Sigmoid colon (tissue), 7 donors: ENCODE measurements around the gene CBFA2T3. TPM values are rescaled to one million over a fixed set of nuclear protein-coding genes. Genes with fewer than 3 reads are reported as not detected.

Experiments used
- DNase-seq: peaks from one replicate; pipeline ENCODE4 v3.0.0-alpha.2; 2019
- H3K27ac ChIP-seq, 4 donors: fragments of 200-600 bp; sonication (generic); one replicate each; pipeline ENCODE4 v1.5.1; 2016 to 2019; ENCODE audit warnings: mild to moderate bottlenecking in 1 of 4
- H3K27me3 ChIP-seq, 3 donors: fragments of 200-600 bp; sonication (generic); one replicate each; pipeline ENCODE4 v1.5.1; 2019; ENCODE audit warnings: mild to moderate bottlenecking in 1 of 3
- H3K36me3 ChIP-seq, 4 donors: fragments of 200-600 bp; sonication (generic); one replicate each; pipeline ENCODE4 v1.5.1; 2016 to 2019
- H3K4me1 ChIP-seq, 4 donors: fragments of 200-600 bp; sonication (generic); one replicate each; pipeline ENCODE4 v1.5.1; 2017 to 2019
- H3K4me3 ChIP-seq, 4 donors: fragments of 200-600 bp; sonication (generic); one replicate each; pipeline ENCODE4 v1.5.1; 2017 to 2019; ENCODE audit warnings: mild to moderate bottlenecking in 2 of 4, moderate library complexity in 1 of 4
- H3K9me3 ChIP-seq, 4 donors: fragments of 200-600 bp in 3 of 4; sonication (generic) in 3 of 4; one replicate each; pipeline versions ENCODE4 v1.5.1 to v1.6.1; 2013 to 2019
- EP300 ChIP-seq, 4 donors: sonication (generic); formaldehyde crosslinking; IDR thresholded peaks; one replicate each; pipeline ENCODE4 v1.6.1; 2017; ENCODE audit warnings: antibody characterized with exemption in 4 of 4
- POLR2A ChIP-seq, 2 donors: fragments of 450-650 bp; IDR thresholded peaks; one replicate each; pipeline ENCODE4 v1.6.1; 2016; ENCODE audit warnings: antibody characterized with exemption in 2 of 2, mild to moderate bottlenecking in 2 of 2, moderate library complexity in 2 of 2
- POLR2AphosphoS5 ChIP-seq, 4 donors: sonication (generic); formaldehyde crosslinking; IDR thresholded peaks; one replicate each; pipeline ENCODE4 v1.6.1; 2017; ENCODE audit warnings: antibody characterized with exemption in 4 of 4
- WGBS, 2 donors: extraction: QIAGEN DNeasy Blood & Tissue Kit; methylation state at CpG; one replicate each; pipeline ENCODE4 v1.1.7; 2013; 5-methylcytosine and 5-hydroxymethylcytosine counted together
- intact Hi-C: fragments of 100-400 bp; cut with DNase I; formaldehyde crosslinking; loops from one replicate; pipeline ENCODE4 v1.15.1; 2023
- polyA plus RNA-seq, 3 donors: library from polyadenylated mRNA; stranded (reverse); fragments of 200-250 nt; gene quantifications; one replicate each; pipeline ENCODE4 v1.2.3, GENCODE V29; 2013
- total RNA-seq, 4 donors: library from RNA; depleted of rRNA; stranded (reverse); fragments of >200 nt; gene quantifications; one replicate each; pipeline ENCODE4 v1.1.0, GENCODE V29; 2016
- TF ChIP-seq, protein P1 (sequence below), 4 experiments: fragments of 450-650 bp in 3 of 4; fragments of 200-600 bp in 1 of 4; IDR thresholded peaks; one replicate each; pipeline ENCODE4 v1.5.1; 2016 to 2019; ENCODE audit warnings: antibody characterized with exemption in 4 of 4, mild to moderate bottlenecking in 3 of 4, moderate library complexity in 2 of 4
- donor health status: healthy with polysubstance abuse.
- donor health status: Bipolar disorder and iron deficiency.
- donor health status: healthy.

The CBFA2T3 gene
- total and polyA plus RNA-seq, 7 donors, result 0.95 to 26.8 (median 4.3) TPM

DNA sequence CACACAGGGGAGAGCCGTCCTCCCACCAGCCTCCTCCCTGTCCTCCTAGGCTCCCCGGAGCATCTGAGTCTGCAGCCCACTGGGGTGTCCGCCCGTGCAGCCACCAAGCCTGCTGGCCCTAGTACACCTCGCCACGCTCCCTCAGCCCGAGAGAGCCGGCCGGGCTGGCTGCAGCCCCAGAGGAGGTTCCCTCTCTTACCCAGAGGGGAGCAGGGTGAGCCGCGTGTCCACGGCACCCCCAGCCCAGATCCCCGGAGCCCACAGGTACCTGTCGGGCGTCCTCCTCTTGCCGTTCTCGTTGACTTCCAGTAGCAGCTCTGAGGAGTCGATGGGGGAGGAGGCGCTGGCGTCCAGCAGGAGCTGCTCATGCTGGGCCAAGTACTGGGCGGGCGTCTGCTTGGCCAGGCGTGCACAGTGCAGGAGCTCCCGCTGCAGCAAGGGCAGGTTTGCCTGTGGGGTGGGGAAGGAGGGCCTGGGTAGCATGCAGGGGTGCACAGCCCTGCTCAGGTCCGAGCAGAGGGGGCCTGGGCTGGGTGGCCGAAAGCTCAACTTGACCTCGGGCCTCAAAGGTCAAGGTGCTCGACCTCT lies 91.2 kb downstream of the CBFA2T3 start:
- WGBS, 2 donors, result 88 to 90% methylated on average over 28 of the region's 28 CpGs
- no peak overlapping the region for H3K27ac ChIP-seq
- H3K27me3 ChIP-seq, result peaks cover 4 to 30% (median 17%) of the 10 kb centered on the region in 3 donors
- no peak overlapping the region for H3K4me3 ChIP-seq
- H3K9me3 ChIP-seq, result no peaks in the 10 kb centered on the region
- H3K36me3 ChIP-seq, result no peaks in the 10 kb centered on the region
- H3K4me1 ChIP-seq, result peaks cover 0 to 11% (median 0%) of the 10 kb centered on the region in 4 donors
- intact Hi-C loops, result no loop called here
- DNase-seq, result no peak
- TF ChIP-seq EP300 (IDR thresholded peaks at IDR 0.05) (no peak), POLR2AphosphoS5 (IDR thresholded peaks at IDR 0.05) (no peak), POLR2A (IDR thresholded peaks at IDR 0.05) (no peak)
- TF ChIP-seq, protein P1, sequence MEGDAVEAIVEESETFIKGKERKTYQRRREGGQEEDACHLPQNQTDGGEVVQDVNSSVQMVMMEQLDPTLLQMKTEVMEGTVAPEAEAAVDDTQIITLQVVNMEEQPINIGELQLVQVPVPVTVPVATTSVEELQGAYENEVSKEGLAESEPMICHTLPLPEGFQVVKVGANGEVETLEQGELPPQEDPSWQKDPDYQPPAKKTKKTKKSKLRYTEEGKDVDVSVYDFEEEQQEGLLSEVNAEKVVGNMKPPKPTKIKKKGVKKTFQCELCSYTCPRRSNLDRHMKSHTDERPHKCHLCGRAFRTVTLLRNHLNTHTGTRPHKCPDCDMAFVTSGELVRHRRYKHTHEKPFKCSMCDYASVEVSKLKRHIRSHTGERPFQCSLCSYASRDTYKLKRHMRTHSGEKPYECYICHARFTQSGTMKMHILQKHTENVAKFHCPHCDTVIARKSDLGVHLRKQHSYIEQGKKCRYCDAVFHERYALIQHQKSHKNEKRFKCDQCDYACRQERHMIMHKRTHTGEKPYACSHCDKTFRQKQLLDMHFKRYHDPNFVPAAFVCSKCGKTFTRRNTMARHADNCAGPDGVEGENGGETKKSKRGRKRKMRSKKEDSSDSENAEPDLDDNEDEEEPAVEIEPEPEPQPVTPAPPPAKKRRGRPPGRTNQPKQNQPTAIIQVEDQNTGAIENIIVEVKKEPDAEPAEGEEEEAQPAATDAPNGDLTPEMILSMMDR (IDR thresholded peaks at IDR 0.05), result no peak

DNA sequence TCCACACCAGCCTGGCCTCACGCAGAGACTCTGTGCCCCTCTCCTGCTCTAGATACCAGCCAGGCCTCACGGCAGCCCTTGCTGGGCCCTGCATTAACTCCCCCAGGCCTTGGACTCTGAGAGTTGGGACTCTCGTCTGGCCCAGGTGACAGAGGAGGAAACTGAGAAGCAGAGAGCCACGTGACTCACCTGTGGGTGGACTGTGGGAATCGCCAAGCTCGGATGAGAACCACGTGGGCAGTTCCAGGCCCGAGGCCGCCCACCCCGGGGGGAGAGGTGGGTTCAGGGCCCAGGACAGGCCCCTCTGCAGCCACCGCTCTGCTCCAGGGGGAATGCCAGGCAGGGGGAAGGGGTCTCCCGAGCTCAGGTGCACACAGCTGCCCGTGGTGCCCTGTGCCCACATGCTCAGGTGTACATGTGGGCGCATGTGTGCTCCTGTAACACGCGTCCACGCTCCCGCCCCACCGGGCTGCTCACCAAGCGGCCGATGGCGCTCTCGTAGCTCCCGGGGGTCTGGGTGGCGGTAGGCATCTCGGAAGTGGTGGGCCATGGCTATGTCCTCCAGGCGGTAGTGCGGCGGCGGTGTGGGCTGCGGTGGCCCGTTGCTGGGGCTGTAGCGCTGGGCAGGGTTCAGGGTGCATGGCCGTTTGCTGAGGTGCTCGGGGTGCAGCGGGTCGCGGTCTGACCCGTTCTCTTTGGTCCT lies 92.3 kb downstream of the CBFA2T3 start:
- Histone ChIP-seq H3K36me3 (no peaks in the 10 kb centered on the region), H3K9me3 (no peaks in the 10 kb centered on the region), H3K27ac (no peak overlapping the region), H3K4me3 (no peak overlapping the region), H3K27me3 (peaks cover 4 to 41% (median 25%) of the 10 kb centered on the region in 3 donors), H3K4me1 (peaks cover 0 to 14% (median 0%) of the 10 kb centered on the region in 4 donors)
- no peak for DNase-seq
- WGBS, 2 donors, result 92 to 95% methylated on average over 39 of the region's 39 CpGs
- intact Hi-C loops, result no loop called here
- TF ChIP-seq POLR2A (IDR thresholded peaks at IDR 0.05) (no peak), POLR2AphosphoS5 (IDR thresholded peaks at IDR 0.05) (no peak), EP300 (IDR thresholded peaks at IDR 0.05) (no peak)
- TF ChIP-seq, protein P1 (IDR thresholded peaks at IDR 0.05), result no peak

DNA sequence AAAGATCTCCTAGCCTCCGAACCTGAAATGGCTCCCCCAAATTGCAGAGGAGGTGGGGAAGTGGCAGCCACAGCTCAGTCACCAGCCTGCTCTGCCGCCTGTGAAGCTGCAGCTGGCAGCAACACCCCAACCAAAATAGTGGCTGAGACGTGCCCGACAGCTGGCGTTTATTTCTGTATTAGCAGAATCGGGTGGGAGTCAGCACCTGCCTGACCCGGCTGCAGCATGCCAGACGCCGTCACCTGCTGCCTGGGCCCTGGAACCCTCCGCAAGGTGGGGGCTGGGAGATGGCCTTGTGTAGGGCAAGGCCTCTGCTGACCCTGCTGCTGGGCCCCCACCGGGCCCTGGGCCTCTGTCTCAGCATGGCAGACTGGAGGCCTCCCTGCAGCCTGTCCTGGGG lies 93.1 kb downstream of the CBFA2T3 start:
- Histone ChIP-seq H3K36me3 (no peaks in the 10 kb centered on the region), H3K4me1 (peaks cover 0 to 14% (median 0%) of the 10 kb centered on the region in 4 donors), H3K9me3 (no peaks in the 10 kb centered on the region), H3K27ac (no peak overlapping the region), H3K4me3 (no peak overlapping the region), H3K27me3 (peaks cover 4 to 43% (median 25%) of the 10 kb centered on the region in 3 donors)
- DNase-seq, result no peak
- intact Hi-C loops, result no loop called here
- WGBS, 2 donors, result 73 to 88% methylated on average over 11 of the region's 11 CpGs
- no peak for TF ChIP-seq EP300 (IDR thresholded peaks at IDR 0.05)
- TF ChIP-seq POLR2AphosphoS5 (IDR thresholded peaks at IDR 0.05), result no peak
- TF ChIP-seq, protein P1 (IDR thresholded peaks at IDR 0.05), result no peak
- TF ChIP-seq POLR2A (IDR thresholded peaks at IDR 0.05), result no peak

DNA sequence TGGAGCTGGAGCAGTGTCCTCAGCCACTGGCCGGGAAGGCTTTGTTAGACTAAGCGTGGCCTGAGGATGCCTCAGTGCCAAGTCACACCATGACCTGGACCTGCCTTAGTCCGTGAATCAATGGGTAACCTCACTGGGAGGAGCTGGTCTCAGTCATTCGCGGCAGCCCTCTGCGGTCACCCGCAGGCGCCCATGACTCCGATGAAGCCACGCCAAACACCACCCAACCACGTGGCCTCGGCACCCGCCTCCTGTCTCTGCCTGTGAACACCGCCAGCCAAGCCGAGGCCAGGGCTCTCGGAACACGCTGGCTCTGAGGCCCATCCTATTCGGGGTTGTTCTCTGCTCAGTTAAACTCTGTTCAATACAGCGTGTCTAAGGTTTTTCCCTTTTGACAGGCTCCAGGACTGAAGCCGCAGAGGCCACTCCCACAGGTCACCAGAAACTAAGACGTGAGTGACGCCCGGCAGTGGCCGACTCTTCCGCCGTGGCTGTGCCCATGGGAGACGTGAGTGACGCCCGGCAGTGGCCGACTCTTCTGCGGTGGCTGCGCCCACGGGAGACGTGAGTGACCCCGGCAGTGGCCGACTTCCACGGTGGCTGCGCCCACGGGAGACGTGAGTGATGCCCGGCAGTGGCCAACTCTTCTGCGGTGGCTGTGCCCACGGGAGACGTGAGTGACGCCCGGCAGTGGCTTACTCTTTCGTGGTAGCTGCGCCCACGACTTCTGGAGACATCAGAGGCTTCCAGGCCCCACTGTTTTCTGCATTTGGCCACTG lies 93.7 kb downstream of the CBFA2T3 start:
- Histone ChIP-seq H3K36me3 (no peaks in the 10 kb centered on the region), H3K4me1 (peaks cover 0 to 14% (median 0%) of the 10 kb centered on the region in 4 donors), H3K4me3 (no peak overlapping the region), H3K9me3 (no peaks in the 10 kb centered on the region), H3K27me3 (peaks cover 4 to 43% (median 25%) of the 10 kb centered on the region in 3 donors), H3K27ac (no peak overlapping the region)
- intact Hi-C loops, result no loop called here
- no peak for DNase-seq
- no peak for TF ChIP-seq POLR2AphosphoS5 (IDR thresholded peaks at IDR 0.05)
- no peak for TF ChIP-seq EP300 (IDR thresholded peaks at IDR 0.05)
- no peak for TF ChIP-seq POLR2A (IDR thresholded peaks at IDR 0.05)
- TF ChIP-seq, protein P1 (IDR thresholded peaks at IDR 0.05), result no peak
- WGBS, 2 donors, result 90 to 95% methylated on average over 49 of the region's 49 CpGs
